Measurements from ENCODE around the gene BDH1. TPM values are rescaled to one million over a fixed set of nuclear protein-coding genes. Genes with fewer than 3 reads are reported as not detected.

Gene BDH1
- total and polyA plus RNA-seq, 2 of the 8 experiments (the other 6 are each of a cell fraction or from before 2014, with no cell fraction given): 27.2 to 28.1 TPM

DNA sequence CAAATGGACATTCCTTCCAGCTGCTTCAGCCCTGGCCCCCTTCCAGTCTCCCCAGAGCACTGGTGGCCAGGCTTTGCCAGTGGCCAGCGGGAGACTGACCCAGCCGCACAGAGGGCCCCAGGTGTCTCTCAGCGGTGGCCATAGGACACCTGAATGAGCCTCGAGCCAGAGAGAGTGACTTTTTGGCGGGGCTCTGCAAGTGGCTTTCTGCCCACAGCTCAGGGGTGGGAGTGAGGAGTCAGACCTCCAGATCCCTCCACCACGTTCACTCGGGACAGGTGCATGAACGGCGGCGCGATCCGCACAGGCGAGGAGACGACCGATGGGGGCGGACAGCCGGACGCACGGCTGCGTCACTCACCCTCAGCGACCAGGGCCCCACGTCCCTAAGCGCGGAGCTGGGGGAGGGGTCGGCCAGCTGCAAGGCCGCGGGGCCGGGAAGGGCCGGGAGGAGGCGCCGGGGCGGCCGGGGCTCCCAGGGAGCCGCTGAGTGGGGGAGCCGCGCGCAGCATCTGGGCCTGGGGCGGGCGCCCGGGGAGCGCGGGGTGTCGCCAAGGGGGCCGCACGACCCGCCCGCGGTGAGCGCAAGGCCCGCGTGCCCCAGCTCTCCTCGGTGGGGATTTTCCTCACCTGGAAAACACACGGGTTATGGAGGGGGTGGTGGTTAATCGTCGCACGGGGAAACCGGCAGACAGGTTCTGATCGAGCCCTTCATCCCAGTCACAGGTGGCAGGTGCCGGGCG is 57.1 kb downstream of the BDH1 start:
- H3K36me3 ChIP-seq (ENCODE audit: control insufficient read depth in 2 of 4, insufficient read depth in 4 of 4, low read length in 3 of 4): no peaks in the 10 kb centered on the region; a peak in 2 of 8 replicates
- H2AFZ ChIP-seq (ENCODE audit: low read length): no peak overlapping the region
- no peak overlapping the region for H2BK12ac ChIP-seq (ENCODE audit: low read depth, low read length)
- DNase-seq (ENCODE audit: low read depth in 1 of 2, low spot score in 2 of 2): no peak
- no peaks in the 10 kb centered on the region for H3K4me1 ChIP-seq (replicated peaks in 1 of 4; ENCODE audit: control insufficient read depth in 3 of 4, insufficient read depth in 4 of 4, low read length in 3 of 4)
- no peak overlapping the region for H2BK15ac ChIP-seq (ENCODE audit: low read length)
- H4K91ac ChIP-seq (replicated peaks; ENCODE audit: insufficient read length, low read length): no peak overlapping the region
- H3K14ac ChIP-seq (ENCODE audit: insufficient read length): no peak overlapping the region
- H3K4me3 ChIP-seq (ENCODE audit: extremely low read depth in 1 of 4, insufficient read depth in 2 of 4, low read depth in 3 of 4, low read length in 4 of 4): no peak overlapping the region
- ChIA-PET CTCF (ENCODE audit: partially characterized antibody) (interaction anchor here (1.0 to 2.6 kb wide), 8 partner anchors 10 to 512 kb away, joined by 3 to 11 read pairs (median 4); no protein-coding TSS in a partner anchor), POLR2A (ENCODE audit: partially characterized antibody) (interaction anchor here (0.8 kb wide), 1 partner anchor 14 kb away, joined by 3 read pairs; no protein-coding TSS in a partner anchor)
- H3K27ac ChIP-seq (ENCODE audit: low read depth, low read length): no peak overlapping the region
- H2BK120ac ChIP-seq (replicated peaks; ENCODE audit: low read depth, low read length): no peak overlapping the region
- H4K5ac ChIP-seq (ENCODE audit: insufficient read length, low read depth, low read length): no peak overlapping the region
- no peak overlapping the region for H2AK5ac ChIP-seq (ENCODE audit: low read depth, low read length)
- no peak for FAIRE-seq
- WGBS, 2 experiments (ENCODE audit: extremely low coverage in 1 of 2, insufficient coverage in 1 of 2, insufficient read length in 1 of 2, insufficient replicate concordance in 2 of 2, low coverage in 1 of 2, low lambda C conversion rate in 2 of 2, missing lambda C conversion rate in 1 of 2): 94% methylated on average over 22 of the region's 60 CpGs; no CpG with 5 or more reads in 1 of the 2 experiments
- H3K27me3 ChIP-seq (replicated peaks in 1 of 4; ENCODE audit: control insufficient read depth in 3 of 4, extremely low read depth in 1 of 4, insufficient read depth in 3 of 4, low read length in 3 of 4): no peaks in the 10 kb centered on the region
- no peak overlapping the region for H2BK20ac ChIP-seq (ENCODE audit: low read length)
- no peak overlapping the region for H3K56ac ChIP-seq (replicated peaks; ENCODE audit: insufficient read length, low read depth, low read length)
- H3K79me1 ChIP-seq (ENCODE audit: low read depth, low read length): no peaks in the 10 kb centered on the region
- no peaks in the 10 kb centered on the region for H4K20me1 ChIP-seq (replicated peaks in 1 of 2; ENCODE audit: control insufficient read depth in 1 of 2, insufficient read depth in 2 of 2, low read length in 2 of 2)
- H3K9me3 ChIP-seq (ENCODE audit: insufficient read depth in 2 of 2, low read depth in 1 of 2, low read length in 1 of 2): peaks cover 0 to 8% of the 10 kb centered on the region in 2 experiments; a peak in 1 of 4 replicates
- no peak overlapping the region for H3K9ac ChIP-seq (replicated peaks in 1 of 4; ENCODE audit: extremely low read depth in 1 of 4, low read depth in 3 of 4, low read length in 3 of 4)
- no peak overlapping the region for H3K18ac ChIP-seq (ENCODE audit: extremely low read depth, low read length)
- H3K4me2 ChIP-seq (ENCODE audit: insufficient read depth in 1 of 2, low read depth in 2 of 2, low read length in 2 of 2): no peak overlapping the region
- H2BK5ac ChIP-seq (ENCODE audit: low read depth, low read length): no peak overlapping the region
- no peaks in the 10 kb centered on the region for H3K79me2 ChIP-seq (ENCODE audit: control insufficient read depth in 1 of 2, insufficient read depth in 2 of 2, low read length in 2 of 2)
- peak overlapping the region; percentile 58; the same call in 1 of the 2 replicates for H4K8ac ChIP-seq (ENCODE audit: extremely low read depth, insufficient read depth, low read length)
- H3K4ac ChIP-seq (replicated peaks; ENCODE audit: insufficient read length, low read depth, low read length): no peak overlapping the region
- H3K23me2 ChIP-seq (ENCODE audit: low read depth, low read length): no peaks in the 10 kb centered on the region
- no peak for TF ChIP-seq YY1 (IDR thresholded peaks at IDR 0.05; ENCODE audit: low read depth, low read length)
- TF ChIP-seq BRCA1 (IDR thresholded peaks at IDR 0.05; ENCODE audit: low read depth, low read length): no peak
- no peak overlapping the region for H3K23ac ChIP-seq (ENCODE audit: insufficient read length)
